Stimulated activated CD8-positive, alpha-beta memory T cell treated with anti-CD3 and anti-CD28 coated beads, Interleukin-12 subunit alpha, Interleukin-12 subunit beta, amount 100 ng/mL, for 4 hours (primary cell): ENCODE results near the gene GRIP1.

ENCODE experiments used
- DNase-seq: peaks from one replicate; pipeline ENCODE4 v3.0.0-alpha.2; 2020; ENCODE audit warnings: low read depth

Gene GRIP1

DNA sequence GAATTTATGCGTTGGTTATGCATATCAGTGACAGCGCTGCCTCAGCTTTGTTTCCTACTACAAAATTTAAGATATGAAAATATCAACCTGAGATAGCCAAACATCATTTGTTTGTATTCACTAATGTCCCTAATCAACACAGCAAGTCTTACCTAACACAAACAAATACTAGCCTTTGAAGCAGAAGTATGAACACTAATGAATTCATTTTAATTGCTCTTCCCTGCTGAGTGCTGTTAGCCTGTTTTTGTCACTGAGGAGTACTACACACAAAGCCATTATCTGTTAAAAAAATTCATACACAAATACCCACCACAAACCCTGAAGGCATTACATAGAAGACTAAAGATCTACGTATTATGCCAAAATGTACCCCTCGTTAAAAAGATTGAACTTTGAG lies 225.8 kb downstream of the GRIP1 start:
- DNase-seq: no peak

DNA sequence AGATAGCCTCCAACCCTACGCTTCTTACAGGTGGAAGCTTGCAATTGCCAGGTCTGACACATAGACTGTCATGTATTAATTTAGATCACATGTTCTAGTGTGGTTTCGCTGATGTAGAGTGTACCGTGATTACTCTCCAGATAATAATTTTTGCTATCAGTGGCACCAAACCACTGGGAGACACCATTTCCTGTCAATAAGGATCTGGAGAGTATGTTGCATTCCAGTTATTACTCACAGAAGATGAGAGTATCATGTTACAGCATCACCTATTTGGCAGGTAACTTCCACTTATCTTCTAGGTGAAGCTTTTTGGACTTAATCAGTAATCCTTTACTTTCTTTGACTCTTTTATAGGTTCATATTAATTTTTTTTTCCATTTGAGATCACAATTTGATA lies 229.3 kb downstream of the GRIP1 start:
- DNase-seq: no peak

DNA sequence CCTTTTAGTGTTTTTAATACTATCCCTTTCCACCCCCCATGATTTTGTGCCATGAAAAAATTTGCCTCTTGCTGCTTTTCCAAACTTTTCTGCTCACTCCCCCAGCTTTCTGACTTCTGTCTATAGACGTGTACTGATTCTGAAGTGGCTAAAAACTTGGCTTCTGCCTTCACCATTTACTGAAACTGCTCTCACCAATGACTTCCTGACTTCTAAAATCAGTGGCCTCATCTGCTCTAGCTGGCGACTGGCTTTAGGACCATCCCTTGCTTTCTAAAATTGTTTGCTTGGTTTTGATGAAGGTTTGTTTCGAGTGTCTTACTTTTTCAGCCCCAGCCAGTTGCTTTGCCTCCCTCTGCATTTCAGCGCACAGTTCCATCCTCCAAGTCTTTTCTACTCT lies 231.2 kb downstream of the GRIP1 start:
- DNase-seq: no peak

DNA sequence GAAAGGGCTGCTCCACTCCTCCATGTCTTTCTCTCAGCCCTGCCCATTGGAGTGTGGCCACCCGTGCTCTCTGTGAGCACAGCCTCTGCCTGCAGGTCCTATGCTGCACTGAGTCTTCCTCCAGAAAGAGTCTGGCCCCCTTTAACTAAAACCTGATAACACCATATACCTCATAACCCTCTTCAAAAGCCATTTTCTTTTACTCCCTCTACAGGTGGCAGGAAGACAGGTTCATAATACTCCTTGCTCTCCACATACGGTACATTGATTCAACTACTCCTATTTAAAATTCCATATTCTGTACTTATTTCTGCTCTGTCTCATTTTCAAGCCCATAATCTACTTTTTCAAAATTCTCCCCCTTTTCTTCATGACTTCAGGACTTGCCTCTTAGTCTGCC lies 232.6 kb downstream of the GRIP1 start:
- no peak for DNase-seq

DNA sequence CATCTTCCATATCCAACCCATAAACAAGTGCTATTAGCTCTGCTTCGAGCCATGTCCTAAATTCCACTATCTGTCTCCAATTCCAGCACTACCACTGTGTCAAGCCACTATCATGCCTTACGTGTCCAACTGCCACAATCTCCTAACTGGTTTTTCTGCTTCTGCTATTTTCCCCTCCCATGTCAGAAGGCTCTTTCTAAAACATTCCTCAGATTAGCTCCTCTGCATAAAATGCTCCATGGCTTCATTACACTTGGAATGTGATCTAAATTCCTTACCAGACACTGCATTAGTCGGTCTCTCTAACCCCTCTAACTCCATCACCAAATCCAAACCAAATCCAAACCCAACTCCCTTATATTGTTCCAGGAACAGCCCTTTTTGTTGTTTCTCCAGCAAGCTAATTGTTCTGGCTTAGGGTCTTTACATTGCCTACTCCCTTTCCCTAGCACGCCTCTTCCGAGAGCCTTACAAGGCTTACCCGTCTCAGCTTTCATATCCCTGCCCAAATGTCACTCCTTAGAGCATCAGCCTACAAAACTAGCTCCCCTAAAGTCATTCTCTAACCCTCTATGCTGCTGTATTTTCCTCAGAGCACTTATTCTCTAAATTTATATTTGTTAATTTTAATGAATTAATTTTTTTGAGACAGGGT lies 236.8 kb downstream of the GRIP1 start:
- no peak for DNase-seq

DNA sequence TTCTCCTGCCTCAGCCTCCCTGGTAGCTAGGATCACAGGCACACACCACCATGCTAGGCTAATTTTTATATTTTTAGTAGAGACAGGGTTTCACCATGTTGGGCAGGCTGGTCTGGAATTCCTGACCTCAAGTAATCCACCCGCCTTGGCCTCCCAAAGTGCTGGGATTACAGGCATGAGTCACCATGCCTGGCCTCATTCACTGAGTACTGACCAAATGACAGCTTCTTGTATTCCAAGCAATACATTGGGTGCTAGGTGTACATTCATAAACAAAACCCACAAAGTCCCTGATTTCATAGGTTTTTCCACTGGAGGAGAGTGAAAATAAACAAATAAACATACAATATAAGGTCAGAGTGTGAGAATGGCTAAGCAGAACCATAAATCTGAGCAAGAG lies 240.3 kb downstream of the GRIP1 start:
- DNase-seq: no peak

DNA sequence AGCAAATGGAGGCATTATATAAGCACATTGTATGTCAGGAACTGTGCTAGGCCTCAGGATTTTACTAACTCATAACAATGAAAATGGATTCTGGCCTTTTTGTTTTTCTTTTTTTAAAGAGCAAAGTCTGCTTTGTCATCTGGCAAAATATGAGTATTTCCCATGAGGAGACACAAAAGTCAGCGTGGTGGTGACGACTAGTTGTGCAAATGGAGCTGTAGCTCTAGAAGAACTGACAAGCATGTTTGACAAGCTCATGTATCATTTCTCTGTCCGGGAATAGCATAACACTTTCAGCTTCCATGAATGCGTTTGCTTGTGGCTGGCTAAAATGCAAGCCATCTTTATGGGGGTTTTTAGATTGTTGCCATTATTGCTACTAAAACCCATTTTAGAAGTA lies 248.8 kb downstream of the GRIP1 start:
- no peak for DNase-seq

DNA sequence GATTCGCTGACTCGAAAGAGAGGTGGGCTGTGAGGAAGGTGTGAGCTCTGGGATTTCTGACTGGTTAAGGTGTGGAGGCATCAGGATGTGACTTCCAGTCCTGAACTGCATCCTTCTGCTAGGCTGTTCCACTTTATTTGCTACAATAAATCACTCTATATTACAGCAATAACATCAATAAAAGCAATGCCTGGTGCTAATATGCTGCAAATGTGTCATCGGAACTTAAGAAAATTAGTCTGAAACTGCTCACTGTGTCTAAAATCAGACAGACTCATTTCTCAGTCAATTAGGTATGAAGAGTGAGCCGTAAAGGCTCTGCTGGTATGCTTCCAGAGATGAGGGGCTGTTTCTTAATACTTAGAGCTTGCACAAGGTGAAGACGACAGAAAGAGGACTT lies 250.0 kb downstream of the GRIP1 start:
- DNase-seq: no peak

DNA sequence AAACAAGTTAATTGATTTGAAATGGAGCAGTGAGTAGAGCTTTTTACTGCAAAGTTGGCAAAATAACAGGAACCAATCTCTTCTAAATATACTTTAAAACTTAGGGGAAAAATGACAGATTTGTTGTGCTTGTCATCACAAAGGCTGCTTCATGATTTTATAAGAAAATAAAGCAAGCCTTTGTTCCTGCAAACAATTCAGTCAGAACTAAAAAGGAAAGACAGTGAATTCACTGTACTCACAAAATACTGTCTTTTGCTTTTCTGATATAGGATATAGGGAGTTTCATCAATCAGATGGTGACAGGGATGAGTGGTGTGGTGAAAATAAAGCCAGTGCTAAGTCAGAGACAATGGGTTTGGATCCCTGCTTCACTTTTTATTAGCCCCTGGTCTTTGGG lies 250.6 kb downstream of the GRIP1 start:
- DNase-seq: no peak

DNA sequence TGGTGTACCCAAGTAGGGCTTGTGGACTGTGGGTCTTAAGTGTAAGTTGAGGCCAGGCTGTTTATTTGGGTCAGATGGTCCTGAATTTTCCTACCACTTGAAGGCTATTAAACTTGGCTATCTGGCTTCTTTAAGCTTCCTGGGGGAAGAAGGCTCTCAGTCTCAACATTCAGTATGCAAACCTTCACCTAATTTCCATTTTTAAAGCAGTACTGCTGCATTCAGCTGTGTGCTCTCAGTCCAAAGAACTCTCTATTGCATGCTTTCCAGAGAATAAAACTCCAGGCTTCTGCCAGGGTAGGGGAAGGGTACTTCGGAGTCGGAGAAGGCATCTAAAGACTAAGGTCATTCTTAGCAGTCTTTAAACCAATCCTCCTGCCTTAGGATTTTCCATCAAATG lies 252.2 kb downstream of the GRIP1 start:
- DNase-seq: no peak

DNA sequence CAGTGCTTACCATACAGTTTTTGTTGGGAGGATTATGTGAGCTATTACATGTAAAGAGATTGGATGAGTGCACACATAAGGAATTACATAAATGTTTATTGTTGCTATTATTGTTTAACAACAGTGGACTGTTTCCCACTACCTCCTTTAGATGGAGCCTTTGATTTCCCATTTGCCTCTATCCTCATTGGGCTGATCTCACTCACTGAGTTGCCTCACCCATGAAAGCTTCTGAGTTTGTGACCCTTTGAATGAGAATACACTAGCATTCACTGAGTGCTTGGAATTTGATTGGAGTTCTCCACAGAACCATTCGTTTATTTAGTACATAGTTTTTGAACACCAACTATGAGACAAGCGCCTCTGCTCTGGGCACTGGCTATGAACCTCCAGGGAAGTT lies 255.6 kb downstream of the GRIP1 start:
- no peak for DNase-seq

DNA sequence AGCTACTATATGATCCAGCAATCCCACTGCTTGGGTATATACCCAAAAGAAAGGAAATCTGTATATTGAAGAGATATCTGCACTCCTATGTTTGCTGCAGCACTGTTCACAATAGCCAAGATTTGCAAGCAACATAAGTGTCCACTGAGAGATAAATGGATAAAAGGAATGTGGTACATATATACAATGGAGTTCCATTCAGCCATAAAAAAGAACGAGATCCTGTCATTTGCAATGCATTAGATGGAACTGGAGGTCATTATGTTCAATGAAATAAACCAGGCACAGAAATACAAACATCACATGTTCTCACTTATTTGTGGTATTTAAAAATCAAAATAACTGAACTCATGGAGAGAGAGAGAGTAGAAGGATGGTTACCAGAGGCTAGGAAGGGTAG lies 260.0 kb downstream of the GRIP1 start:
- DNase-seq: no peak

DNA sequence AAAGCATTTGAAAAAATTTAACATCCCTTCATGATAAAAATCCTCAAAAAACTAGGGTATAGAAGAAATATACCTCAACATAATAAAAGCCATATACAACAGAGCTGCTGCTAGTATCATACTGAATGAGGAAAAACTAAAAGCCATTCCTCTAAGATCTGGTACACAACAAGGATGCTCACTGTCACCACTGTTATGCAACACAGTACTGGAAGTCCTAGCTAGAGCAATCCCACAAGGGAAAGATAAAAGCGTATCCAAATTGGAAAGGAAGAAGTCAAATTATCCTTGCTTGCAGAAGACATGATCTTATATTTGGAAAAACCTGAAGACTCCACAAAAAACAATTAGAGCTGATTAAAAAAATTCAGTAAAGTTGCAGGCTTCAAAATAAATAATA lies 261.7 kb downstream of the GRIP1 start:
- no peak for DNase-seq

DNA sequence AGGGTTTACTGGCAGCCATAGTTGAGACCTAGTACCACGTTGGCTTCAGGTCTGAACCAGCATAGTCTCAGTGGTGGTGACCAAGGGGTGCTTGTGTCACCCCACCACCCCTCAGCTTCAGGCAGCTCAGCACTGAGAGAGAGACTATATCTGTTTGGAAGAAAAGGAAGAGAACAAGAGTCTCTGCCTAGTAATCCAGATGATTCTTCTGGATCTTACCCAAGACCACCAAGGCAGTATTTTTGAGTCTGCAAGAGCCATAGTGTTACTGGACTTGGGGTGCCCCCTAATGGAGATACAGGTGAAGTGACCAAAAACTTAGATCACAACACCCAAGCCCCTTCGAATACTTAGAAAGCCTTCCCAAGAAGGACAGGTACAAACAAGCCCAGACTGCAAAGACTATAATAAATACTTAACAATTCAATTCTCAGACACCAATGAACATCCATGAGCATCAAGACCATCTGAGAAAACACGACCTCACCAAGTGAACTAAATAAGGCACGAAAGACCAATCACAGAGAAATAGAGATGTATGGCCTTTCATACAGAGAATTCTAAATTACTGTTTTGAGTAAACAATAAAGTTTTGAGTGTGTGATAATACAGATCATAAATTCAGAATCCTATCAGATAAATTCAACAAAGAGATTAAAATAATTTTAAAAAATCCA lies 269.5 kb downstream of the GRIP1 start:
- DNase-seq: no peak

DNA sequence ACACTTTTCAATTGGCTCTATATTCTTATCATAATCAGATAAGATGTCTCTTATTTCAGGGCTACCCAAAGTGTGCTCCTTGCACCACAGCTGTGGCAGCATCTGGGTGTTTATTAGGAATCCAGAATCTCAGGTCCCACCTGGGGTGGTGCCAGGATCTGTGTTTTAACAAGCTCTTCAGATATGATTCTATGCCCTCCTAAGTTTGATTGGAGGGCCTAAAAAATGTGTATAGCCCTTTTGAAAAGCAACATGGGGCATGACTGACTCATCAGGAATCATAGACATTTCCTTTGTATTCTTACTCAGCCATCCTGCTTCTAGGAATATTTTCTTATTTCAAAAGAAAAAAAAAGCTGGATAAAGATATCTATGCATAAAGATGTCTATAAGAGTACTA lies 273.5 kb downstream of the GRIP1 start:
- DNase-seq: no peak

DNA sequence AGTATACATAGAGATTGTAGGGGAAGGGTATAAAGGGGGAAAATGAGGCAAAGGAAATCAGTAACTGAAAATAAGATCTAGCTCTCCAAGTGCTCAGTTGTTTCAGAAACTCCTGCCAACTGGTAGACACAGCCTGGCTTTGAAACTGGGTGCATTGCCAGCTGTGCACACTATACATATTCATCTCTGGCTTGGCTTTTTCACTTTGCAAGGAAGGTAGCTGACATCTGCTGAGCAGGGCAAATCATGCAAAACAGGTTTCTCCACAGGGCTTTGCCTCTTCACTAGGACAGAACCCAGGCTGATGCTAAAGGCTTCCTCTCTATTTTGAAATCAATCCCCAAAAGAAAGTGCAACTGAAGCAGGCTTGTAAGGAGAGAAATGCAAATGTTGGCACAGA lies 275.1 kb downstream of the GRIP1 start:
- DNase-seq: no peak

DNA sequence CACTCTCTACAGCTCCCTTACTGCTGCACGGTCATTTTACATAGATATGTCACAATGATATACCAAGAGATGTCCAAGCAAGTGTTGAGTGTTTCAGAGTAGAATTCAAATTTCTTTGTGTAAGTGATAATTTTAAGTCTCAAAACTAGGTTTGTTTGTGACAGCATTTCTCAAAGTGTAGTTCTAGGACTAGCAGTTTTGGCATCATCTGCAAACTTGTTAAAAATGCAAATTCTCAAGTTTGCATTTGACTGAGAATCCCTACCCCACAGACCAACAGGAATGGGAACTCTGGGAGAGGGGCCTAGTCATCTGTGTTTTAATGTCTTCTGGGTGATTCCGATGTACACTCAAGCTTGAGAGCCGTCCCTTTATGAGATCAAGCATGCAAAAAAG lies 279.0 kb downstream of the GRIP1 start:
- DNase-seq: no peak

DNA sequence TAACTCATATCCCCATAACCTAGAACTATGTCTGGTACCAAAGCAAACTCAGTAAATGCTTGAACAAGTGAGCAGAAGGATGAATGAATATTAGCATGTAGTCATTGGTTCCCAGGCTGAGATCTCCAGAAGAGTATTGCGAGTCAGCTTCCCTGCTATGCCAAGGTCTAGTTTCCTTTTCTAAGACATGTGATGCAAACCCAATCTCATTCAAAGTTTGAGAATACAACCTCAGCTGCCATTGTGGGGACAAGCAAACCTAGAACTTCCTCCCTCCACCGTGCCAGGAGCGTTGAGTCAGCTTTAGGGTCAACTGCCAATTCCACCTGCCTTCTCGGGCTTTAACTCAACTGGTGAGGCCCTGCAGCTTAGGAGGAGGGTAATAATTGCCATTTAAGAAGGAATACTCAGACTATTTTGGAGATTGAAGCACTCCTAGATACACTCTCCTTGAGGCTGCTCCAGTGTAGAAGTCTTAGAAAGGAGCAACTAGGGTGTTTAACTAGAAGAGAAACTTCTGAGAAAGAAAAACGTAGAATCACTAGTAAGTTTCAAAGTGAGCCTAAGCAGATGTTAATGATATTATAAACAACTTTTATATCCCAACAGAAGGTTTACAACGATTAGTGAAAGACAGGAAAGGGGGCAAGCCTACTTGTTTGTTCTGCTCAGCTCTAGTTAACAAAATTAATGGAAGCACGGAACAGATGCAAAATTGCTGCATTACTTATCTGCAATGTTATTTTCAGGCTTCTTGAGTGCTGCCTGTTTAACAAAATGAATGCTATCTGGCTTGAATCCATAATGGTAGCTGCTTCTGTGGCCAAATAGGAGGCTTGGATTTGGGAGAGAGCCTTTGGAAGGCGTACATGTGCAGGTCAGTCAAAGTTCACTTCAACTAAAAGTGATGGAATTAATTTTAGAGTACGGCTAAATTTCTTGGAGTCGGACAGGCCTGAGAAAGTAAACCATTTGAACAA lies 279.7 kb downstream of the GRIP1 start:
- no peak for DNase-seq

DNA sequence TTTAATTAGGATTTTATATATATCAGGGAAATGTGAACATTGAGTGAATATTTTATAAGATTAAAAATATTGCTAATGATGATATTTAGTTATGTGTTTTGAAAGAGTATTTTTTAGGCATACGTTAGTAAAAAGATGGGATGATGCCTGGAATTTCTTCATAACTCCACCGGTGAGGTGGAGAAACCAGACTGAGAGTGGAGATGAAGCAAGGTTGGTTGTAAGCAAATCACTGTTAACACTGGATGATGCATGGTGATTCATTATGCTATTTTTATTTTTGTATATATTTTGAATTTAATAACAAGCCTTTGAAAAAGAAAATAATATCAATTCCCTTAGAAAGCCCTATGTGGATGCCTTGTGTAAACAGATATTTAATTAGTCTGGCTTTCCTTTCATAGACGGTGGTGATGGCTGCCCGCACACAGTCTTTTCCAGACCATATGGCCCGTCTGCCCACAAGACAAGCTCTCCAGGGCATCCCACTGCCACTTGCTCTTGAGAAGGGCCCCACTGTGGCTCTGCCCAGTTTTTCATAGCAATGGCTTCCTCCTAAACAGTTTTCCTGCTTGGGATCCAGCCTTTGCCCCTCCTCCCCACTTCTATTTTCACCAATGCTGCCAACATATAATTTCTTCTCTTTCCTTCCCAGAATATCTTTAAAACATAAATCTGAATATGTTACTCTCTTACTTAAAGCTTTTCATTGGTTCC lies 281.1 kb downstream of the GRIP1 start:
- no peak for DNase-seq

DNA sequence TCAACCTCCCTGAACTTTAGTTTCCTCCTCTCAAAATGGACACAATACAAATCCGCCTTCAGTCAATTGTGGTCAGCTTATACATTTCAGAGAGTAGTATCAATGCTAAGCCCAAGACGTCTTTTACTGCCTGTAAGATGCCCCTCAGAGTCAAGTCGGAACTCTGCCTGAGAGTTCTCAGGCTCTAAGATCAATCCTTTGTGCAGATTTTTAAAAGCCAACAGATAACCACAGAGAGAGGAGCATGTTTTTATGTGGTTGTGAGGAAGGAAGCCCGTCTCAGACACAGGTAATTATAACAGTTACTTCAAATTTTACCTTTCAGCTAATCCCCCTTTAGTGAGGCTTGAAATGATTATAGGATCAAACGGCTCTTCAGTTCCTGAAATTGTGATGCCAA lies 285.0 kb downstream of the GRIP1 start:
- no peak for DNase-seq

DNA sequence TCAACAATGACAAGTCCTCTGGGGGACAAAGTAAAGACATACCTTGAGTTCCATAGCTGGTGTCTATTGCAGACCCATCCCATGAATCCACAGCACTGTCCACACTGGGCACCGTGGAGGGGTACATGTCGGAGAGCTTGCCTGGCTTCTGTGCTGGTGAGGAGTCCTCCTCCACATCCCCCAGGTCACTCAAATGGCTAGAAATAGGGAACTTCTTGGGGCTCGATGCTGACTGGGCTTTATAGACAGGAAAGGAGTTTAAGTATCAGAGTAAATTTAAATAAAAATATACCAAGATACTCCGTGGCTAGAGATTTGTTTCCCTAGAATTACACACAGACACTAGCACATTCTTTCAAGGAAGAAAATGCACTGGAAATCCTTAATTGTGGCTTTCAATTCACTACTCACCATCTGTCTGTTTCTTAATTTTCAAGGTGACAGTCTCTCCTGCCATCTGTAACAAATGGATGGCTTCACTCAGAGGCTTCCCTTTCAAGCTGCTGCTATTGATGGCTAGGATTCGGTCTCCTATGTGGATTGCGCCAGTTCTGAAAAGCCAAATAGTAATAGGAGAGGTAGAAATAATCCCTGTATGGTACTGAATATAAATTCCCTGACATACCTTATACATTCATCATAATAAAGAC lies 286.5 kb downstream of the GRIP1 start:
- no peak for DNase-seq

DNA sequence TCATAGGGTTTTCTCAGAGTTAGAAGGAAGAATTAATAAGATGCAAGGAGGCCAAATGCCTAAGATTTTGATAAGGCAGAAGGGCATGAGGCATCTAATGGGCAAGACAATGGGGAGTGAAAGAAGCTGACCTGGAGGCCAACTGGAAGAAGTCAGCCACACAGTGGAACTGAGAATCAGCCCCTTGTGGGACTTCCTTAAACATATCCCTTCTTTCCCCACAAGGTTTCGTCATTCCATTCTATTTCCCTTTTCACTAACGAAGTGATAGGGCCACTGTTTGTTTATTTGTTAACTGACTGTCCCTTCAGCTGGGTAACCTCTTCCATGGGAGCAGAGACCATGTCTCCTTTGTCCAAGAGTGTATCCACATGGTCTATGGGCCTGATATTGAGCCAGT lies 290.4 kb downstream of the GRIP1 start:
- no peak for DNase-seq
